Measurements from ENCODE around the gene IP6K2.

DNA sequence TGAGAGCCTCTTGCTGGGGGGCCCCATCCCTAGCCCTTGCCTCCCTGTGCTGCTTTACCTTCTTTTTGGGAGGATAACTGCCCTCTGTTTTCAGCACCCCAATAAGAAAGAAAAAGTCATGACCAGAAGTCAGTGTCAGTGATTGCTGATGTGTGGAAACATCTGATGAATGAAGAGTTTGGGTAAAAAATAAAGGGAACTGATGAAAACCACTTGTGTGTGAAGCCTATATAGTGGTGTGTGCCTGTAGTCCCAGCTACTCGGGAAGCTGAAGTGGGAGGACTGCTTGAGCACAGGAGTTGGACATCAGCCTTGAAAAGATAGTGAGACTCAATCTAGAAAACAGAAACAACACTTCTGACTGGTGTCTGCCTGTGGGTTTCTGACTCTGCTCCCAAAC is 44.5 kb downstream of the IP6K2 start:
- TF ChIP-seq SIN3A (IDR thresholded peaks at IDR 0.05; ENCODE audit: borderline replicate concordance, insufficient read depth, low read length) (no peak), TAF1 (IDR thresholded peaks at IDR 0.05; ENCODE audit: borderline replicate concordance, insufficient read depth, low read length) (no peak), POLR2AphosphoS5 (IDR thresholded peaks at IDR 0.05; ENCODE audit: low read depth, low read length) (no peak), FOXP2 (optimal IDR thresholded peaks at IDR 0.05; ENCODE audit: borderline replicate concordance, extremely low read depth, extremely low read length, insufficient read depth) (no peak)
- TF ChIP-seq, protein P1, sequence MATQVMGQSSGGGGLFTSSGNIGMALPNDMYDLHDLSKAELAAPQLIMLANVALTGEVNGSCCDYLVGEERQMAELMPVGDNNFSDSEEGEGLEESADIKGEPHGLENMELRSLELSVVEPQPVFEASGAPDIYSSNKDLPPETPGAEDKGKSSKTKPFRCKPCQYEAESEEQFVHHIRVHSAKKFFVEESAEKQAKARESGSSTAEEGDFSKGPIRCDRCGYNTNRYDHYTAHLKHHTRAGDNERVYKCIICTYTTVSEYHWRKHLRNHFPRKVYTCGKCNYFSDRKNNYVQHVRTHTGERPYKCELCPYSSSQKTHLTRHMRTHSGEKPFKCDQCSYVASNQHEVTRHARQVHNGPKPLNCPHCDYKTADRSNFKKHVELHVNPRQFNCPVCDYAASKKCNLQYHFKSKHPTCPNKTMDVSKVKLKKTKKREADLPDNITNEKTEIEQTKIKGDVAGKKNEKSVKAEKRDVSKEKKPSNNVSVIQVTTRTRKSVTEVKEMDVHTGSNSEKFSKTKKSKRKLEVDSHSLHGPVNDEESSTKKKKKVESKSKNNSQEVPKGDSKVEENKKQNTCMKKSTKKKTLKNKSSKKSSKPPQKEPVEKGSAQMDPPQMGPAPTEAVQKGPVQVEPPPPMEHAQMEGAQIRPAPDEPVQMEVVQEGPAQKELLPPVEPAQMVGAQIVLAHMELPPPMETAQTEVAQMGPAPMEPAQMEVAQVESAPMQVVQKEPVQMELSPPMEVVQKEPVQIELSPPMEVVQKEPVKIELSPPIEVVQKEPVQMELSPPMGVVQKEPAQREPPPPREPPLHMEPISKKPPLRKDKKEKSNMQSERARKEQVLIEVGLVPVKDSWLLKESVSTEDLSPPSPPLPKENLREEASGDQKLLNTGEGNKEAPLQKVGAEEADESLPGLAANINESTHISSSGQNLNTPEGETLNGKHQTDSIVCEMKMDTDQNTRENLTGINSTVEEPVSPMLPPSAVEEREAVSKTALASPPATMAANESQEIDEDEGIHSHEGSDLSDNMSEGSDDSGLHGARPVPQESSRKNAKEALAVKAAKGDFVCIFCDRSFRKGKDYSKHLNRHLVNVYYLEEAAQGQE (IDR thresholded peaks at IDR 0.05; ENCODE audit: insufficient read depth in 1 of 2, low read depth in 2 of 2, low read length in 2 of 2) = no peak

Data from PFSK-1 (cell line).